GM21723 (cell line): ENCODE data around the gene LSP1.

ENCODE experiments used
- ATAC-seq: cut with Tn5 transposase; IDR thresholded peaks from one replicate; pipeline ENCODE4 v1.9.1; 2021; ENCODE audit warnings: mild to moderate bottlenecking, moderate library complexity; ENCODE audit not compliant: unreplicated experiment

Gene LSP1

GRCh38 chr11:1926156-1927025 lies 73.5 kb downstream of the LSP1 start:
- ATAC-seq, result no peak

- no peak for ATAC-seq
Measured at GRCh38 chr11:1927026-1927847, 74.4 kb downstream of the LSP1 start.

GRCh38 chr11:1927848-1928469 lies 75.1 kb downstream of the LSP1 start:
- no peak for ATAC-seq

- no peak for ATAC-seq
Measured at GRCh38 chr11:1928470-1928890, 75.6 kb downstream of the LSP1 start.

GRCh38 chr11:1928891-1929541 lies 76.1 kb downstream of the LSP1 start:
- ATAC-seq, result no peak

- no peak for ATAC-seq
Measured at GRCh38 chr11:1929621-1930461, 77.0 kb downstream of the LSP1 start.

GRCh38 chr11:1930462-1930830 lies 77.6 kb downstream of the LSP1 start:
- ATAC-seq, result no peak

- ATAC-seq, result no peak
Measured at GRCh38 chr11:1931341-1932104, 78.6 kb downstream of the LSP1 start.

- ATAC-seq, result no peak
Measured at GRCh38 chr11:1932105-1932480, 79.2 kb downstream of the LSP1 start.

- ATAC-seq, result no peak
Measured at GRCh38 chr11:1932681-1933080, 79.8 kb downstream of the LSP1 start.

- ATAC-seq, result no peak
Measured at GRCh38 chr11:1933416-1934334, 80.8 kb downstream of the LSP1 start.

GRCh38 chr11:1934335-1935155 lies 81.7 kb downstream of the LSP1 start:
- ATAC-seq, result no peak

- ATAC-seq, result no peak
Measured at GRCh38 chr11:1935156-1936071, 82.5 kb downstream of the LSP1 start.

- ATAC-seq, result no peak
Measured at GRCh38 chr11:1936072-1936780, 83.3 kb downstream of the LSP1 start.

GRCh38 chr11:1936781-1937615 lies 84.1 kb downstream of the LSP1 start:
- ATAC-seq, result no peak
